ENCODE data around the gene MRPS35. TPM values are rescaled to one million over a fixed set of nuclear protein-coding genes. Genes with fewer than 3 reads are reported as not detected.
A peak's percentile ranks its signal among the peaks of the same experiment; 100 is the strongest.

MRPS35 gene
- 64.6 and 67.3 TPM in 2 replicates for total RNA-seq (2014; rRNA removed)
- 21.3 TPM for polyA plus RNA-seq (2012)

DNA sequence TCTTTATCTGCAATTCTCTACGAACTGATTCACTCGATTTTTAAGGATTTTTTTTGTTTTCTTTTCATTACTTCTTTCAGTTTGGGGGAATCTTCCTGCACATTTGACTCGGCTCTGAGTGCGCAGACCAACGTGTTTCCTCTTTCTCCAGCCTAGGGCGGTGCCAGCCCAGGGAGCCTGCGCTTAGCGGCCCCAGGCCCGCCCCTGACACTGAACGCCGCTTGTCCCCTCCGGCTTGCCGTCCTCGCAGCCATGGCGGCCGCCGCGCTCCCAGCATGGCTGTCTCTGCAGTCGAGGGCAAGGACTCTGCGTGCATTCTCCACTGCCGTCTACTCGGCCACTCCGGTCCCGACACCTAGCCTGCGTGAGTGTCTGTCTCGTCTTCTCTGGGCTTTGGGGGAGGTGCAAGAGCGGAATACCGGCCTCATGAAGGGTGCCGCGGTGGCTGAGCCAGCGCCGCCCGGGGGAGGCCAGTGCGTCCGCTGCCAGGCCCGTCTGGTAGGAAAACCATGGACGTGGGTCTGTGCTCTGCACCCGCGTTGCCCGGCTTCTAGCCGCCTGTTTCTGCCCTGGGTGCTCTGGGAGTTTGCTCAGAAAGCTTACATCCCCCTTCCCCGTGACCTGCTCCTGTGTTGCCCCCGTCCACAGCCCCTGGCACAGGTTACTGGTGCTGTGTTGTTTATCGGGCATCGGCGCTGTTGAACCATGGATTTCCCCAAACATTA is at the start of gene MRPS35:
Gene MRPS35 (plus strand): TSS at position 241 of the 725 bp plus-strand sequence. CDS start 12 bp downstream, at position 253.
- DNase-seq (ENCODE audit: low read depth): peak; percentile 88

DNA sequence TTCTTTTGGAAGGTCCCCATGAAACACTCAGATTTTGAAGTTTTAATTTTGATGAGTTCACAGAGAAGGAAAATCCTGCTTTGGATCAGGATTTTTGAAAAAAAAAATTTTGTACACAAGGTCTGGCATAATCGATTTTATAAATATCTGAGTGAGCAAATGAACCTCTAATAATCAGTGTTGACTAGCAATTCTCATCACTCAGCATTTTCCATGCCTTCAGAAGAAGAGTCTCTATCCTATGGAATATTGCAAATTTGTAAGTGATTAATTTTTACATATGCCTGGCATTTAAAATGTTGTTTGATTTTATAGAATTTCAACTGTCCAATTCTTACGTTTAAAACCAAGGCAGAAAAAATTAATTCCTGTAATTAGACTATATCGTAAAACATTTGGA is 44.9 kb upstream of the MRPS35 start:
- no peak for DNase-seq (ENCODE audit: low read depth)

DNA sequence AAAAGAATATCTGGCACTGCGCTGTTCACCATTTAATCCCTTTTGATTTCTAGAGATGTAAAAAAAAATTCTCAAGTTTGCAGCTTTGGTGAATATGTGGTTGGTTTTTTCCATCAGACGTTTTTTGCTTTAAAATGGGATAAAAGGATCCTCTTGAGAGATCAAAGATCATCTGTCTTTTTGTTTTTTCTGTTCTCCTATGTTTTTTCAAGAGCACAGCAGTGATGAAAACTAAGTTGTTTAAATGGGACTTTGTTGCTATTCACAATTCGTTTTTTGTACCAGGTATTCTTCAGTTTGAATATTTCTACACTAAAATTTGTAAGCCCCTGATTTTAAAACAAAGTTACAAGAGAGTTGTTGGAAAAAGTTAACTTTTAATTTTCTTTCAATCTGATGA is 44.1 kb upstream of the MRPS35 start:
- no peak for DNase-seq (ENCODE audit: low read depth)

- DNase-seq (ENCODE audit: low read depth): peak; percentile 87
Measured at GRCh38 chr12:27667540-27667939, 43.1 kb upstream of the MRPS35 start.

DNA sequence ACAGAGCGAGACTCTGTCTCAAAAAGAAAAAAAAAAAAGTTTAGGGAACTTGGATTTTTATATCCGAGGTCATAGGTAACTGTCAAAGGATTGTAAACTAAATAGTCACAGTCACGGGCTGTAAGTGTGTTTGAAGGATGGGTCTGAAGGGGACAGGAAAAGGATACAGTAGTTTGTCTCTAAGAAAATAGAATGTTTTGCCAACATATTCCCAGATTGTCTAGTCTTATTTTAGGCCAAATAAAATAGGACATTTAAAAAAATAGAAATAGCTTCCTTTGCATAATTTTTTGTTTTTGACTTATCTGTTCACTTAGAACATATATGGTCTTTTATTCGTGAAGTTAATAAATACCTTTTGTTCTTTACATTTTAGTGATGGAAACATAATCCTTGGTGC is 38.6 kb upstream of the MRPS35 start:
- no peak for DNase-seq (ENCODE audit: low read depth)

GRCh38 chr12:27672643-27673042 is 38.0 kb upstream of the MRPS35 start:
- DNase-seq (ENCODE audit: low read depth): no peak

DNA sequence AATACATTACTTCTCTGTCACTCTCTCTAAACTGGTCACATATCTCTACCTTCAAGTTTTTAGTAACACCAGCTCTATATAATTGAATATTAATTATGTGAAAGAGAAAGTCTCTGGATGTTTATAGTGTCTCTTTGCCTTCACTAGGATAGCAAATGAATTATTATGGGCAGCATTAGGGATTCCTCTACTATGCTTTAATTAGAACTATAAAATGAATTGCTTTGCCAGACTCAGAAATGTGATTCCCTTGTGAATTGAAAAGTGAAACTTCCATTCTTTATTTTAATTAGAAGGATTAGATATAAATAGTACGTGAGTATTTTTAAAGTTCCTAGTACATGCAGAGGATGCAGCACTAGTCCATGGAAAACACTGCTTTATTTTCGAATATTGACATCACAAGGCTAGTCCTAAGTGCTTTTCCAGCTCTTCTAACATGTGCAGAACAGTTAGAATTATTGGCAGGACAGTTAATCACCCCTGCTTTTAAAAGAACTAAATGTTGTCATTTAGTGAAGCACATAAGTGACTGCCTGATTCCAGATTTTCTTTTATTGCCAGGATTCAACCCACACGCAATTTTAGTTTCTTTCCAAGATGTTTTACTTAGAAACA is 37.4 kb upstream of the MRPS35 start:
- DNase-seq (ENCODE audit: low read depth): no peak

DNA sequence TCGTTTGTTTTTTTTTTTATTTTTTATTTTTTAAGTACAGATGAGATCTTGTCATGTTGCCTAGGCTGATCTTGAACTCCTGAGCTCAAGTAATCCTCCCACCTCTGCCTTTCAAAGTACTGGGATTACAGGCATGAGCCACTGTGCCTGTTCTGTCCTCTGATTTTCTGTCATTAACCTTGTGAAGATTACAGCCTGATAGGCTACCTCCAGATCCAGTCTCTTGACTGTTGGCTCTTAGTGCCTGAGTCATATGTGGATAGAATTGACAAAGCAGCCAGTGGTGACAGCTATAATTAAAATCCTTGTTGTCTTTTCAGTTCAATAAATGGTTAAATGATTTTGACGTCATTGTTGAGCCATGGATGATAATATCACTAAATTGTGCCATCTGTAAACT is 35.6 kb upstream of the MRPS35 start:
- no peak for DNase-seq (ENCODE audit: low read depth)

- DNase-seq (ENCODE audit: low read depth): no peak
Measured at GRCh38 chr12:27680619-27681018, 30.0 kb upstream of the MRPS35 start.

GRCh38 chr12:27682534-27682933 is 28.1 kb upstream of the MRPS35 start:
- peak; percentile 44 for DNase-seq (ENCODE audit: low read depth)

DNA sequence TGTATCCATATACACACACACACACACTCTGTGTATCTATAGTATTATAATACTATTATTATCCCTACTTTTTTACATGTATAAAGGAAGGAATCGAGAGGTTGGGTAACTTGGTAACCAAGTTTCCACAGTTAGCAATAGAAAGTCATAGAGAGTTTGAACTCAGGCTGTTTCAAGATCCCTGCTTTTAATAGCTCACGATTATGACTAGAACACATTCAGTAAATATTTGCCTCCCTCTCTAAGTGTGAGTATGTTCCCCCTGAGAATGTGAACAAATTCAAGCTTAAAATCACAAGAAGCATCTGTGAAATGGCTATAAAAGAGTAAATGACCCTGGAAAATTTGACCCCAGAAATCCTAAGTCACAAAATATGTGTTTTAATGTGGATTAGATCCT is 25.4 kb upstream of the MRPS35 start:
- no peak for DNase-seq (ENCODE audit: low read depth)

DNA sequence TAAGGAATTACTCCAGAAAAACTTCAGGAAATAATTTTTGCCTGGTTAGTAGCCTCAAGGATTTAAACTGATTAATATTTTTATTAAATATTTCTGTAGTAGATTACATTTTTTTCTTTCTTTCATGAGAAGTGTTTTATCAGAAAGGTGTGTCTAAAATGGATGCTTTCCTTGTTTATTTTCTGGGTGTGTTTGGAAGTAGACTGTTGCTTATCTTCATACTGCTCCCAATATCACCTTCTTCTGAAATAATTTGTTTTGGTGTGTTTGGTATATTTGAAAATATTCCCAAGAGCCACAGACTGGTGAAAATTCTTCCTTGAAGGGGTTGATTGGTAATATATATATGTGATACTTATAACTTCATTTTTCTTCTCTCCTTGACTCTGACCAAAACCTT is 24.5 kb upstream of the MRPS35 start:
- DNase-seq (ENCODE audit: low read depth): no peak

GRCh38 chr12:27688671-27689070 is 22.0 kb upstream of the MRPS35 start:
- DNase-seq (ENCODE audit: low read depth): no peak

DNA sequence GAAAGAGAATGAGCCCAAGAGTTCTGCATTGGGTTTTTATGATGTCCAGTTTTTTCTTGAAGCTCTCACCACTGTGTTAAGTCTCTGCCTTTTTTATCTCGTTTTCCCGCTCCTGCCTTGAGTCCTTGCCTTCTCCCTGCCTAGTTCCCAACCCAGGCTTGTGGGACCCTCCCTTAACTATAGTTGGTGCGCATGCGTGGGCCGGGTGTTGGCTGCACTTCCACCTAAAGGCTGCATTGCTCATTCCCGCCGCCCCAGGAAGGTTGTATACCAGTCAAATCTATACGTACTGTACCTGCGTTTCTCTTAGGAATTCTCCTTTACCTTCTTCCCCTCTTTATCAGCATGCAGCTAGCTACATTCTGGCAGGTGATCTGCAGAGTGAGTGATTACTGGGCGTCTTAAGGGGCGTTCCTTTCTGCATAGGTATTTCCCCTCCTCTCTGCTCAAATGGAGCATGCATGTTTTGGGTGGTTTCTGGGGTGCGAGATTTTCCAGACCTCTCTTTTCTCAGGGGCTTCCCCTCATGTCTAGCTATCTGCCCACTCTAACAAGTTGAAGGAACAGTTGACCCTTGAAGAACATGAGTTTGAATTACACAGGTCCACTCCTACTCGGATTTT is 21.0 kb upstream of the MRPS35 start:
- DNase-seq (ENCODE audit: low read depth): no peak

GRCh38 chr12:27693403-27693802 is 17.2 kb upstream of the MRPS35 start:
- no peak for DNase-seq (ENCODE audit: low read depth)

- no peak for DNase-seq (ENCODE audit: low read depth)
Measured at GRCh38 chr12:27695556-27696292, 14.9 kb upstream of the MRPS35 start.

DNA sequence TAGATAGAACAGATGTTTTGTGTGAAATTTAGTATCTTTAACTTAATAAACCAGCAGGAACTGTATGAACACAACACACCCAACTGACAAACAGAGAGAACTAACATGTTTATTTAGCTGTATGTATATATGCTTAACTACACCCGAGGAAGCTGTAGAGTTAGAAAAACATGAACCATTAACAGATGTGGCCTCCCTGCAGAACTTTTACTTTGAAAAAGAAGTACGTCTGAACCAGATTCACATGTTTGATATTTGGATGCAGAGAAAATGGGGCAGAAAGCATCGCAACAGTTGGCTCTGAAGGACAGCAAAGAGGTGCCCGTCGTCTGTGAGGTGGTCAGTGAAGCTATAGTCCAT is 14.4 kb upstream of the MRPS35 start, which contains the start of gene REP15:
Gene REP15 (plus strand): TSS at position 155 of the 360 bp plus-strand sequence. CDS start 116 bp downstream, at position 271.
- no peak for DNase-seq (ENCODE audit: low read depth)

DNA sequence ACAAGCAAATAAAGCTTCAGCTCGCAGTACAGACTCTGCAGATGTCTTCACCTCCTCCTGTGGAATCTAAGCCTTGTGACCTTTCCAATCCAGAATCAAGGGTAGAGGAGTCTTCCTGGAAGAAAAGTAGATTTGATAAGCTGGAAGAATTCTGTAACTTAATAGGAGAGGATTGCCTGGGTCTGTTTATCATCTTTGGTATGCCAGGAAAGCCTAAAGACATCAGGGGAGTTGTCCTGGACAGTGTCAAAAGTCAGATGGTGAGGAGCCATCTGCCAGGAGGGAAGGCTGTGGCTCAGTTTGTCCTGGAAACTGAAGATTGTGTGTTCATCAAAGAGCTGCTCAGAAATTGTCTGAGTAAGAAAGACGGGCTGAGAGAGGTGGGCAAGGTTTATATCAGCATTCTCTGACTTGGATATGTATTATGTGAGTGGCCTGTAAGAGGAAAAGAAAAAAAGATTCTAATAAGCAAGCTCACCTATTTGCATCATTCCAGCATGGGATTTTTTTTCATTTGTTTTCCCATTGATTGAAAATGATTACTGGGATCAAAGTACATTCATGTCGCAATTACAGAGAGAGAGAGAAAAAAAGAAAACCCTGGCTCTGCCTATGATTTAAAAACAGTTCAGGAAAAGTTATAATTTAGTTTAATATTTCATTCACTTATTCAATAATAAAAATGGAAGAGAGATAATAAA is 13.6 kb upstream of the MRPS35 start:
- DNase-seq (ENCODE audit: low read depth): no peak

DNA sequence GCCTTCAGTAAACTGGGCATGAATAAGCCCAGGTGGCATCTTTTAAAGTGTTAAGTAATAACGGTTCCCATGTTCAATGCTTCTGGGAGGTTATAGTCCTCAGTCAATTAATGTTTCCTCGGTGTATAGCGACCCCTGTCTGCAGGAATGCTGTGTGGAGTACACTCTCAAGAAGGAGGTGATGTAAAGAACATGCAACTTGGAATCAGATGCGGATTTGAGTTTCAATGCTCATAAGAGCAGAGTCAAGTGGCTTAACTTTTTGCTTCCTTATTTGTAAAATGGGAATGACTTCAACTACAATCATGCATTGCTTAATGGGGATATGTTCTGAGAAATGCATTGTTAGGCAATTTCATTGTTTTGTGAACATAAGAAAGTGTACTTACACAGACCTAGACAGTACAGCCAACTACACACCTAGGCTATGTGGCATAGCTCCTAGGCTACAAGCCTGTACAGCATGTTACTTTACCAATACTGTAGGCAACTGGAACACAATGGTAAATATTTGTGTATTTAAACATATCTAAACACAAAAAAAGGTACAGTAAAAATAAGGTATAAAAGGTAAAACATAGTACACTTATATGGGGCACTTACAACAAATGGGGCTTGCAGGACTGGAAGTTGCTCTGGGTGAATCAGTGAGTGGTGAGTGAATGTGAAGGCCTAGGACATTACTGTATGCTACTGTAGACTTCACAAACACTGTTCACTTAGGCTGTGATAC is 6.7 kb upstream of the MRPS35 start:
- DNase-seq (ENCODE audit: low read depth): peak; percentile 78

GRCh38 chr12:27705263-27705662 is 5.4 kb upstream of the MRPS35 start:
- DNase-seq (ENCODE audit: low read depth): no peak

DNA sequence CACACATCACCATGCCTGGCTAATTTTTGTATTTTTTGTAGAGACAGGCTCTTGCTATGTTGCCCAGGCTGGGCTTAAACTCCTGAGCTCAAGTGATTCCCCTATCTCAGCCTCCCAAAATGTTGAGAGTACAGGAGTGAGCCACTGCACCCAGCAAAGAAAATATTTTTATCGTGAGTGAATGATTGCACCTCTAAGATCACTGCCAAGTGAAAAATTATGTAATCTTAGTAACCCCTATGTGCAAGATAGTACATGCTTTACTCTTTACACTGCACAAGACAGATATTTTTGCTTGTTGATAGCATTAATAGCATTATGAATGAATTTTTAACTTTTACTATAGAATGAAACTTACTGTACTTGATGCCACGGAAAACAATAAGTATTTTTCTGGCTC is 3.4 kb upstream of the MRPS35 start:
- no peak for DNase-seq (ENCODE audit: low read depth)

All from LHCN-M2 (cell line).